NCI-H187 treated with DMSO at 0.1 percent for 48 hours (cell line): ENCODE measurements around the gene TGFB3.
"Not testable (repeated sequence)": the region's sequence is repeated elsewhere in the genome, so short reads cannot be mapped to it uniquely, and the experiment has no call there.

Experiments used
- DNase-seq: peaks from one replicate; lab custom pipeline; 2025; lab: John Stamatoyannopoulos, UW

Gene TGFB3

DNA sequence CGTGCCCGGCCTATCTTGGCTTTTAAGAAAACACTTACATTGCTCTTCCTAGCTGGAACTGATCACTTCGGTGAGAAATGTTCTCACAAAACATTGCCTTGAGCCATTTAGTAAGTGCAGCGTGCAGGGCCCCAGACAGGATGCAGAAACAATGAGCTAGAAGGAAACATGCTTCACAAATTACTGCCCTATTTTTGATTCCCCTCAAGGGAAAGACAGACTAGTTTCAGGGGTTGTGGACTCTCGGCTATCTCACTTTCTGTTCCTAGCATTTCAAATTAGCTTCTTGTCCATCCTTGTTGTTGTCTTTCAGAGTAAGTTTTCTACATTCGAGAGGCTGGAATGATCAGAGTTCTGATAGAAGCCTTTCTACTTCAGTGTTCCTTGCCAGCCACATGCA is 21.6 kb downstream of the TGFB3 start:
- DNase-seq, result no peak

GRCh38 chr14:75959031-75959430 is 22.8 kb downstream of the TGFB3 start:
- DNase-seq, result no peak

- no peak for DNase-seq
Observed at GRCh38 chr14:75952489-75952888, 29.3 kb downstream of the TGFB3 start.

DNA sequence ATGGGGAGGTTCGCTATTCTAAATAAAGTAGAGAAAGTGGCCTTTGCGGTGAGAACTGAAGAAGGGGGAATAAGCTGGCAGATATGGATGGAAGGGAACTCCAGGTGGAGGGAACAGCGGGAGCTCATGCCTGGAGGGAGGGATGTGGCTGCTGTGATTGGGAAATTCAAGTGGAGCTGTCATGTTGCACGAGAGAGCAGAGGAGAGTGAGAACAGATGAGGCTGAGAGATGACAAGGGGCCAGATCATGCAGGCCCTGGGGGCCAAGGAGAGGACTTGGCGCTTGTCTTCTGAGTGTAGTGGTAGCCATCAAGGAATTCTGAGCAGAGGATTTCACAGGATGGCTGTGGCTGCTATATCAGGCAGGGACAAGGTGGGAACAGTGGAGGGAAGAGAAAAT is 35.0 kb downstream of the TGFB3 start:
- no peak for DNase-seq

GRCh38 chr14:75944607-75945241 is 37.1 kb downstream of the TGFB3 start:
- DNase-seq, result no peak

DNA sequence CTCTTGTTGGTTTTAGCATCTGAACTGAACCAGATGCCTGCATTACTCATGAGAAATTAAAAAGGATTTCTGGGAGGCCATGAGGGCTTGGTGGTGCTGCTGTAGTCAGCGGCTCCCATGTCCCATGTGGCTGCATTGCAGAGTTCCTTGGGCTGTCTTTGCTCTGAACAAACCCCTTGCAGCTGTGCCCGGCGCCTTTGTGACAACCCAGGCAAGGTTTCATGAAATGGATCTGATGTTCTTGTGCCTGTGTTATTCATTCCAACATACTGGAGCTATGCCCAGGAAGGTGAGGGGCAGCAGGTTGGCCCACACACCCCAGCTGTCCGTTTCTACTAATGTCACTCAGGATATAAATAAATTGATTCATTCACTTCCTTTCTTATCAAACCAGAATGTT is 40.8 kb downstream of the TGFB3 start:
- DNase-seq, result no peak

DNA sequence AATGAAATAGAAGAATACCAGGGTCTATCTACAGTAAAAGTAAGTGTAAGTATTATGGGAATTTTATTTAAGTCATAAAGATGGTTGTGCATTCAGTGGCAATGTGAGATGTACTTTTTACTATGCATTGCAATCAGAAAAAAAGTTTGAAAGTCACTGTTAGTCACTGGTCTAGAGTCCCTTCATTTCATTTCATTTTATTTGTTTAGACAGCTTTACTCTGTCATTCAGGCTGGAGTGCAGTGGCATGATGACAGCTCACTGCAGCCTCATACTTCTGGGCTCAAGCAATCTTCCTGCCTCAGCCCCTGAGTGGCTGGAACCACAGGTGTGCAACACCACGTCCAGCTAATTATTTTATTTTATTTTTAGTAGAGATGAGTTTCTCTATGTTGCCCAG is 42.6 kb downstream of the TGFB3 start:
- no peak for DNase-seq

DNA sequence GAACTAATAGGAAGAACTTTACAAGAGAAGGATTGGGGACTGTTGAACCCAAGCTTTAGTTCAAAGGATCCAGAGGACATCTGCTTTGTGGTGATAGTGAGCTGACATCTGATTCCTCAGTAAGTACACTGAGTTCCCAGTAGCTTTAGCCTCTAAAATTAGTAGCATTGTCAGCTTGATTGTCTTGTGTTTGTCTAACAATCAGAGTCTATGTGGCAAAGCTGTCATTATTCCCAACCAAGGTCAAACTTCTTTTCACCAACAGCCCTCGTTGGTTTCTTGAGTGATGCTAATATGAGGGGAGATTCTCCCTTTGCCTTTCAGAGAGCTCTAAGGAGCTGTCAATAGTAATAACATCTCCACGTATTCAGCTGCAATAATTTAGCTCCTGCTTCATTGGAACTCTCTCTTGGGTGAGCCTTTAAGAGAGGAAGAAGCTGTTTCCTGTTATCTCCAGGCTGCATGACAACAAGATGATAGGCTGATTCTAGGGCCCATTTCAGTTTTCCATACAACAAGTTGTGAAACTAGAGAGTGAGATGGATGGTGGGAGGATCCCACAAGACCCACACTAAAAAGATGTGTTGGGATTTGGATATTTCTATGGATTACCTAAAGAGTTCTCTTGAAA is 46.7 kb downstream of the TGFB3 start:
- DNase-seq, result no peak

DNA sequence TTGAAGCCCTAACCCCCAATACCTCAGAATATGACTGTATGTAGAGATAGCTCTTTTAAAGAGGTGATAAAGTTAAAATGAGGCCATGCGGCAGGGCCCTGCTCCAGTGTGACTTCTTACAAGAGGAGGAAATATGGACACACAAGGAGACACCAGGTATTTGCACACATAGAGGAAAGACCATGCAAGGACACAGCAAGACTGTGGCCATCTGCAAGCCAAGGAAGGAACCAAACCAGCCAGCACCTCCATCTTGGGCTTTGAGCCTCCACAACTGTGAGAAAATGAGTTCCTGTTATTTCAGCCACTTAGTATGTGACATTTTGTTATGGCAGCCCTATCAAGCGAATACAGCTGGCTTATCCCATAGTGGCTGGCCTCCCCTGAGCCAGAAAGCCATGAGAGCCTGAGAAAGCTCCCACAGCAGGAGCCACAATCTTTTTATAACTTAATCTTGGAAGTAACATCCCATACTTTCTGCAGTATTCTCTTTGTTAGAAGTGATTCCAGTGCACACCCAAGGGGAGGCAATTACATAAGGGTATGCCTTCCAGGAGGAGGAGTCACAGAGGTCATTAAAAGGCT is 48.0 kb downstream of the TGFB3 start:
- no peak for DNase-seq

DNA sequence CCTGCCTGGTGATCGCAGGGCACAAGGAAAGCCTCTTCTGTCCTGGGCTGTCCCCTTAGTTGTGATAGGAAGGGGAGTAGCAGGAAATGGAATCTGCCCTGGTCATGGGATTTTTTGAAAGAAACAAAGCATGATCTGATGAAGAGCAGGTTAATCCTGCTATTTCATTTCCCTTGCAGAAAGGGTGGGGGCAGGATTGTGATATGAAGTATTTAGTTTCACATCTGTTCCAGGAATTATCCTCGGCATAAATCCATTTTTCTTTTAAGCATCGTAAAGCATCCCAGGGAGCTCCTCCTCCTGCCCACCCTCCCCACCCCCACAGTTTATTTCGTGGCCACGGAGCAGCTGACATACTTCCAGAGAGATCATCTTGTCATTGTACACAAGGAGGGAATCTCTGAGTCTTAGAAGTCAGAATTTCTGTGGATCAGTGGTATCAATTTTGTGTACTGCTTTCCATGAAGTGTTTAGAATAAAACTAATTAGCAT is 53.1 kb downstream of the TGFB3 start:
- no peak for DNase-seq

DNA sequence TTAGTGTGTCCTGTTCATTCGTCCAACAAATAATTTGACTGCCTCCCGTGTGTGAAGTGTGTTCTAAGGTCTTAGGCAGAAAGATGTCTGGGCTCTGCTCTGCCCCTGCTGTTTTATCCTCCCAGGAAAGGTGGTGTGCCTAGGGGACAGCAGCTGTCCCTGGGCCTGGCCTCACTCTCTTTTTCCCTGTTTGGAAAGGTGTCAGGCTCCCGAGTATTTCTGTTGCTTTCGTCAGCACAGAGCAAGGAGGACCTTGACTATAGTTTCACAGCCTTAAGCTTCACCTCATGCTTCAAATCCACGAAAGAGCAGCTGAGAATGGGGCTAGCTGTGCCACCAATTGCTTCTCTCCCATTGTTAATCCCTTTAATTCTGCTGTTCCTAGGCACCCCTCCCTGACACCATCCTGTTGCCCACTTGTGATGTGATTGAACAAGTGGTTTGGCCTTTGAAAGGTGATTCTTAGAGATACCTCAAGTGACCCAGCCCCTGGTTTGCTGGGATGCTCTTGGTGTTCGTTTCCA is 54.2 kb downstream of the TGFB3 start:
- DNase-seq, result no peak

DNA sequence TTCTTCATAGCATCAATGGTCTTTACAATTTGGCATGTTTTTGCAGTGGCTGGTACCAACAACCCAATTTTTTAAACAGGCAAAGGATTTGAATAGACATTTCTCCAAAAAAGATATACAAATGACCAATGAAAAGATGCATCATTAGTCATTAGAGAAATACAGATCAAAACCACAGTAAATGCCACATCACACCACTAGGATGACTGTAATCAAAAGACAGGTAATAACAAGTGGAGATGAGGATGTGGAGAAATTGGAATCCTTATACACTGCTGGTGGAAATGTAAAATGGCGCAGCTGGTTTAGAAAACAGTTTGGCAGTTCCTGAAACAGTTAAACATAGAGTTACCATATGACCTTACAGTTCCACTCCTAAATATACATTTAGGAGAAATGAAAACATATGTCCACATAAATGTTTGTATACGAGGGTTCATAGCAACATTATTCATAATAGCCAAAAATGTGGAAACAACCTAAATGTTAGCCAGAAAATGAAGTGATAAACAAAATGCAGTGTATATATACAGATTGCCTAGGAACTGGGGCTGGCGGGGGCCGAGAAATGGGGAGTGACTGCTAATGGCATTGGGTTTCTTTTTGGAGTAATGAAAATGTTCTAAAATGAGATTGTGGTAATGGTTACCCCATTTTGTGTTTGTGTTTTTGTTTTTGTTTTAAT is 55.2 kb downstream of the TGFB3 start:
- DNase-seq, result no peak

- DNase-seq, result not testable (repeated sequence)
Observed at GRCh38 chr14:75925141-75925840, 56.5 kb downstream of the TGFB3 start.

GRCh38 chr14:75920421-75920820 is 61.4 kb downstream of the TGFB3 start:
- DNase-seq, result not testable (repeated sequence)

DNA sequence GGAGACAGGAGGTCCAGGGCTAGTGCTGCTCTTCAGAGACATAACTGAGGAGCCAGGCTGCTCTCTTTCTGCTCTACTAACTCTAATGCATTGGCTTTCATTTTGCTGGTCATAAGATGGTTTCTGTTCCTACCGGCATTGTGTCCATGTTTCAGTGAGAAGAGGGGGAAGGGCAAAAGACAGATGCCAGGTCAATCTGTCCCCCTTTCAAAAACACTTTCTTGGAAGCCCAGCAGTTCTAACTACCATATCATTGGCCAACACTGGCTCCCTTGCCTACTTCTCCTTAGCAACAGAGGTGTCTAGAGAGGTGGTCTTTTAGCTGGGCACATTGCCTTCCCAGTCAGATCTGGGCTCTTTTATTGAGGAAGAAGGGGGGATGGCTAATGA is 63.9 kb downstream of the TGFB3 start:
- no peak for DNase-seq

DNA sequence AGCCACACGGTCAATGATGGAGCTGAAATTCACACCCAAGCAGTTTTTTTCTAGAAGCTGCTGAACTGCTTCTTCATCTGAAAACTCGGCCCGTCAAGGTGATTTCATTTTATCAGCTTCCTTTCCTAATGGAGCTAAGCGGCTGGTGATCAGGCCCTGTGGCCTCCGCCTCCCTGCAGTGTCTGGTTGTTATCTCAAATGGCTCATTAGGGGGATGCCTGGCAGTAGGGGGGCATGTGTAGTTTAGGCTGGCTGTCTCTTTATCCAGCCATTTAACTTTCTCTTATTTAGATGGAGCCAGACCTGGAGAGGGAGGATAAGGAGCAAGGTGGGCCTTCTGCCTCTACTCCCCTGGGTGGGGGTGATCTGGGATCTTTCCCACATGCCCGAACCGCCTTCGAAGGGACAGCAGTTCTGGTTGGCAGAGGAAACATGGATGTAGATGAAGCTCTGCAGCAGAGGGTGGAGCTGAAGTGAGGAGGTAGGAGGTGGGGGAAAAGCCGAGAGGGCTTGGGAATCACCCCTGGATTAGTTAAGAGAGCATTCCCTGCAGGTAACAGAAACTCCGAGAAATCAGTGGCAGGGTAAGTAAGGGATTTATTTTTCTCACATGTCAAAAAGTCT is 64.4 kb downstream of the TGFB3 start:
- no peak for DNase-seq

- DNase-seq, result no peak
Observed at GRCh38 chr14:75915045-75915444, 66.8 kb downstream of the TGFB3 start.

DNA sequence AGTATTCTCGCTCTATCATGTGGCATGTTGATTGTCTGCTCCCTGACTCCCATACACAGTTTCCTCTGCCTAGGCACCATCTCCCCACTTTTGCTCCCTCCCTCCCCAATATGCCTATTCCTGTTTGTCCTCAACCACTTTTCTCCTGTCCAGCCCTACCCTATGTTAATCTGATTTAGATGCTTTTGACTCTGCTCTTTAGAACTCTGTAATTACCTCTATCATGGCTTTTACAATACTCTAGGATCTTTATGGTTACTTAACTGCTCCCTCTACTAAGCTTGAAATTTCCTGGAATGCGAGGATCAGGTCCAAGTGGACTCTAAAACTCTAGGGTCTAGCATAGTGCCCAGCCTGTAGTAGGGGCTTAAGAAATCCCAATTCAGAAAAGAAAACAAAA is 68.6 kb downstream of the TGFB3 start:
- no peak for DNase-seq

GRCh38 chr14:75911883-75912282 is 69.9 kb downstream of the TGFB3 start:
- no peak for DNase-seq

DNA sequence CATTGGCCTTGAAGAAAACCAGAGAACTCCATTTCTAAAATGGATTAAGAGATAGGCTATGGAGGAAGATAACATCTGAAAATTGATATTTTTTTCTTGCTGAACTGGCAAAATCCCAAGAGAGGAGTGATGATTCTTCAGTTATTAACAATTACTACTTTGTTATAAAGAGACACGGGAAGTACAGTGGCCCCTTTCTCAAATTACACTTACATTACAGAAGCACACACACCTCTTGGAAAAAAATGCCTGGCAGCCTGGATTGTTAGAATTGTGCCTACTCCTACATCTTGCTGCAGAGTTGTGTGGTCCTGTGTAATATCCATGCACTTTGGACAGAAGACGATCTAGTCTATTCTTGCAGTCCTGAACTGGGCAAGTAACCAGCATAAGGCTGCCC is 71.7 kb downstream of the TGFB3 start:
- no peak for DNase-seq

DNA sequence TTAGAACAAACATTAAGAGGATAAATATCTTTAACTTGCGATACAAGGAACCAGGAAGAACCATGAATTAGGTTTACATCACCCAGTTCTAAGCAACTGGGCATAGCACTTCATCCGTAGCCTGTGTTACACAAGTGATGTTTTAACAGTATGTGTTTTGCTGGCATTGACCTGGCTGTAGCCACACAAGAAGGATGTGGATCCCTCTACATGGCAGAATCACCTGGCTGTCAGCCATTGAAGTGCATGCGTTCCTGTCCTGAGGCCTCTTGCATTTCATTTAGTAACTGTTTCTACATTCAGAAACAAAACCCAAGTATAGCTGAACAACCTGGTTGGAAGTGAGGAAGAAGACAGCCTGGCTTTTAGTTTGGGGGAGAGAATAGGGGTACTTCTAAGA is 72.2 kb downstream of the TGFB3 start:
- no peak for DNase-seq
